ENCODE measurements around the gene LTO1.
A peak's percentile ranks its signal among the peaks of the same experiment; 100 is the strongest.

The LTO1 gene

GRCh38 chr11:69677749-69678148 lies 2.6 kb upstream of the LTO1 start:
- DNase-seq (ENCODE audit: low read depth), result no peak

GRCh38 chr11:69674267-69674885 lies 777 bp downstream of the LTO1 start:
- DNase-seq (ENCODE audit: low read depth), result no peak

- DNase-seq (ENCODE audit: low read depth), result no peak
These were observed 3.3 kb downstream of the LTO1 start for GRCh38 chr11:69671734-69672465.

GRCh38 chr11:69670158-69670845 lies 4.9 kb downstream of the LTO1 start:
- peak; percentile 37 for DNase-seq (ENCODE audit: low read depth)

GRCh38 chr11:69669486-69669885 lies 5.7 kb downstream of the LTO1 start:
- DNase-seq (ENCODE audit: low read depth), result no peak

- no peak for DNase-seq (ENCODE audit: low read depth)
These were observed 7.2 kb downstream of the LTO1 start for GRCh38 chr11:69667619-69668604.

GRCh38 chr11:69666752-69667536 lies 8.2 kb downstream of the LTO1 start:
- DNase-seq (ENCODE audit: low read depth), result no peak

GRCh38 chr11:69666261-69666660 lies 8.9 kb downstream of the LTO1 start:
- DNase-seq (ENCODE audit: low read depth), result no peak

- DNase-seq (ENCODE audit: low read depth), result no peak
These were observed 9.5 kb downstream of the LTO1 start for GRCh38 chr11:69665669-69666068.

GRCh38 chr11:69664901-69665300 lies 10.3 kb downstream of the LTO1 start:
- DNase-seq (ENCODE audit: low read depth), result no peak

GRCh38 chr11:69664103-69664775 lies 10.9 kb downstream of the LTO1 start:
- DNase-seq (ENCODE audit: low read depth), result no peak

GRCh38 chr11:69663326-69663725 lies 11.8 kb downstream of the LTO1 start:
- DNase-seq (ENCODE audit: low read depth), result no peak

- no peak for DNase-seq (ENCODE audit: low read depth)
These were observed 12.3 kb downstream of the LTO1 start for GRCh38 chr11:69662806-69663205.

- DNase-seq (ENCODE audit: low read depth), result no peak
These were observed 13.0 kb downstream of the LTO1 start for GRCh38 chr11:69662021-69662698.

GRCh38 chr11:69661413-69661715 lies 13.8 kb downstream of the LTO1 start:
- no peak for DNase-seq (ENCODE audit: low read depth)

- DNase-seq (ENCODE audit: low read depth), result no peak
These were observed 15.1 kb downstream of the LTO1 start for GRCh38 chr11:69660001-69660500.

- no peak for DNase-seq (ENCODE audit: low read depth)
These were observed 15.6 kb downstream of the LTO1 start for GRCh38 chr11:69659591-69659990.

- DNase-seq (ENCODE audit: low read depth), result no peak
These were observed 16.3 kb downstream of the LTO1 start for GRCh38 chr11:69658626-69659450.

All from activated T-cell treated with anti-CD3 and anti-CD28 coated beads for 1 hour (primary cell).